Liver (tissue), 9 donors: ENCODE data around the gene NDRG4. TPM values are rescaled to one million over a fixed set of nuclear protein-coding genes. Genes with fewer than 3 reads are reported as not detected.

ENCODE experiments used
- DNase-seq: peaks from one replicate; pipeline ENCODE4 v3.0.0-alpha.2; 2017; ENCODE audit warnings: low spot score
- H3K27ac ChIP-seq, 2 donors: one replicate each; pipeline ENCODE4 v1.7.0; 2013; ENCODE audit warnings: inconsistent platforms in 2 of 2, low read length in 2 of 2, control low read depth in 1 of 2, low read depth in 1 of 2, mild to moderate bottlenecking in 1 of 2
- H3K27me3 ChIP-seq, 4 donors: one replicate each; pipeline versions ENCODE4 v1.6.1 to v1.7.0; 2013; ENCODE audit warnings: low read length in 3 of 4, inconsistent platforms in 1 of 4, mild to moderate bottlenecking in 1 of 4, moderate library complexity in 1 of 4; ENCODE audit not compliant: control insufficient read depth in 4 of 4, insufficient read depth in 4 of 4
- H3K36me3 ChIP-seq, 4 donors: one replicate each; pipeline versions ENCODE4 v1.6.1 to v1.7.0; 2013; ENCODE audit warnings: low read length in 3 of 4, mild to moderate bottlenecking in 3 of 4, low read depth in 1 of 4, moderate library complexity in 1 of 4; ENCODE audit not compliant: control insufficient read depth in 4 of 4, insufficient read depth in 3 of 4
- H3K4me1 ChIP-seq, 4 donors: one replicate each; pipeline versions ENCODE4 v1.6.1 to v1.7.0; 2013; ENCODE audit warnings: low read length in 3 of 4, mild to moderate bottlenecking in 3 of 4, moderate library complexity in 1 of 4; ENCODE audit not compliant: control insufficient read depth in 4 of 4, insufficient read depth in 4 of 4
- H3K4me3 ChIP-seq, 3 donors: one replicate each; pipeline versions ENCODE4 v1.6.1 to v1.7.0; 2013; ENCODE audit warnings: low read length in 3 of 3, control low read depth in 1 of 3, low read depth in 1 of 3, mild to moderate bottlenecking in 1 of 3
- H3K9ac ChIP-seq, 2 donors: one replicate each; pipeline ENCODE4 v1.7.0; 2013; ENCODE audit warnings: low read length in 2 of 2, mild to moderate bottlenecking in 2 of 2, moderate library complexity in 2 of 2, control low read depth in 1 of 2, low read depth in 1 of 2
- H3K9me3 ChIP-seq, 4 donors: one replicate each; pipeline versions ENCODE4 v1.6.1 to v1.7.0; 2013; ENCODE audit warnings: low read length in 3 of 4; ENCODE audit not compliant: control insufficient read depth in 4 of 4
- ATF3 ChIP-seq: IDR thresholded peaks from 2 replicates; pipeline ENCODE4 v1.6.1; 2016; ENCODE audit warnings: antibody characterized with exemption
- EGR1 ChIP-seq, 2 donors: IDR thresholded peaks; 2 replicates each; pipeline ENCODE4 v1.6.1; 2016 to 2018; ENCODE audit warnings: antibody characterized with exemption in 2 of 2, low read depth in 2 of 2
- FOXA1 ChIP-seq: IDR thresholded peaks from 2 replicates; pipeline ENCODE4 v1.6.1; 2016; ENCODE audit warnings: antibody characterized with exemption
- FOXA2 ChIP-seq: IDR thresholded peaks from 2 replicates; pipeline ENCODE4 v1.6.1; 2016; ENCODE audit warnings: antibody characterized with exemption
- GABPA ChIP-seq, 2 donors: IDR thresholded peaks in 1 of 2; conservative IDR thresholded peaks in 1 of 2; 2 replicates each; pipeline ENCODE4 v1.6.1; 2016; ENCODE audit warnings: antibody characterized with exemption in 2 of 2, mild to moderate bottlenecking in 1 of 2, moderate library complexity in 1 of 2
- HNF4A ChIP-seq, 2 donors: conservative IDR thresholded peaks; 2 replicates each; pipeline ENCODE4 v1.6.1; 2016; ENCODE audit warnings: antibody characterized with exemption in 2 of 2, mild to moderate bottlenecking in 2 of 2
- HNF4G ChIP-seq: IDR thresholded peaks from 2 replicates; pipeline ENCODE4 v1.6.1; 2016; ENCODE audit warnings: antibody characterized with exemption
- JUND ChIP-seq, 2 donors: IDR thresholded peaks; 2 replicates each; pipeline ENCODE4 v1.6.1; 2016; ENCODE audit warnings: antibody characterized with exemption in 2 of 2
- NR2F2 ChIP-seq: IDR thresholded peaks from 2 replicates; pipeline ENCODE4 v1.6.1; 2016; ENCODE audit warnings: antibody characterized with exemption
- RAD21 ChIP-seq, 2 donors: IDR thresholded peaks; 2 replicates each; pipeline ENCODE4 v1.6.1; 2016; ENCODE audit warnings: antibody characterized with exemption in 2 of 2, mild to moderate bottlenecking in 2 of 2
- REST ChIP-seq: IDR thresholded peaks from 2 replicates; pipeline ENCODE4 v1.6.1; 2016; ENCODE audit warnings: antibody characterized with exemption, mild to moderate bottlenecking
- RXRA ChIP-seq, 2 donors: IDR thresholded peaks; 2 replicates each; pipeline ENCODE4 v1.6.1; 2017 to 2018; ENCODE audit warnings: antibody characterized with exemption in 2 of 2, mild to moderate bottlenecking in 1 of 2
- SP1 ChIP-seq: IDR thresholded peaks from 2 replicates; pipeline ENCODE4 v1.6.1; 2018; ENCODE audit warnings: antibody characterized with exemption, mild to moderate bottlenecking
- TAF1 ChIP-seq: conservative IDR thresholded peaks from 2 replicates; pipeline ENCODE4 v1.6.1; 2016; ENCODE audit warnings: antibody characterized with exemption, mild to moderate bottlenecking
- YY1 ChIP-seq: IDR thresholded peaks from 2 replicates; pipeline ENCODE4 v1.6.1; 2016; ENCODE audit warnings: antibody characterized with exemption, mild to moderate bottlenecking
- WGBS: extraction: QIAGEN DNeasy Blood & Tissue Kit; methylation state at CpG from one replicate; pipeline ENCODE4 v1.1.7; 2013; 5-methylcytosine and 5-hydroxymethylcytosine counted together
- polyA plus RNA-seq, 2 donors: library from polyadenylated mRNA; stranded (reverse) in 1 of 2; unstranded in 1 of 2; fragments of 200-250 nt in 1 of 2; fragments of >200 nt in 1 of 2; fragmentation: Nextera tagmentation in 1 of 2; extraction: Ambion mirVana in 1 of 2; gene quantifications; one replicate each; pipeline versions ENCODE4 v1.2.1 to v1.2.3, GENCODE V29; 2013 to 2015
- total RNA-seq, 2 donors: library from RNA; depleted of rRNA; stranded (reverse); fragments of >200 nt; gene quantifications; one replicate each; pipeline ENCODE4 v1.2.3, GENCODE V29; 2014
- TF ChIP-seq, protein P1 (sequence below): IDR thresholded peaks from 2 replicates; pipeline ENCODE4 v1.6.1; 2016; ENCODE audit warnings: antibody characterized with exemption
- TF ChIP-seq, protein P2 (sequence below): fragments of 150-350 bp; IDR thresholded peaks from 2 replicates; pipeline ENCODE4 v1.5.1; 2017; ENCODE audit warnings: improper control_type of control experiment, low read depth, low read length; ENCODE audit not compliant: missing input control
- donor health status: healthy.
- donor health status: healthy.
- donor health status: healthy.
- donor health status: healthy.
- donor health status: healthy.

The NDRG4 gene
- total and polyA plus RNA-seq, 4 donors: 0.40 to 1.1 (median 0.86) TPM

DNA sequence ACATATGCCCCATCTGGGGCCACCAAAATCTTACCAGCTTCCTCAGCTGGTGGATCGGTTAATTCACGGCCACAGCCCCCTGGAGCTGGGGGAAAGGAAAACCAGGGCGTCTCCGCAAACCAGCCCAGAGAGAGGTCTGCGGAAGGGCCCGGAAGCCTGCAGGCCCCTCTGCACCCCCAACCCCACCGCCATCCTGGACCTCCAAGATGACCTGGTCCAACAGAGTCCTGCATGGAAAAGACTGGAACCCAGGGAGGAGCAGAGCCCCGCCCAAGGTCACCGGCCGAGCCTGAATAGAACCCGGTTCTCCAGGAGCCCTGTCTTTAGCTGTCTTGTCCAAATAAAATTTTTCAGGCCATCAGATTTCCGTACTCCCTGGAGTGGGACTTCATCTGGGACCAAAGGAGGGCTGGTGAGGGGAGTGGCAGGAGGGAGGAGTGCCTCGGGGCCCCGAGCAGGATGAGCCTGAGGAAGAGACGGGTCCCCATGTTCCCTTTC lies 37.4 kb upstream of the NDRG4 start:
- Histone ChIP-seq H3K36me3 (no peaks in the 10 kb centered on the region), H3K4me1 (peaks cover 5 to 19% (median 12%) of the 10 kb centered on the region in 4 donors), H3K4me3 (no peak overlapping the region), H3K27me3 (peaks cover 0 to 11% (median 4%) of the 10 kb centered on the region in 4 donors), H3K27ac (no peak overlapping the region), H3K9me3 (no peaks in the 10 kb centered on the region), H3K9ac (no peak overlapping the region)
- no peak for DNase-seq
- TF ChIP-seq HNF4A (conservative IDR thresholded peaks at IDR 0.05) (no peak), GABPA (IDR thresholded peaks at IDR 0.05 in 1 of 2, conservative IDR thresholded peaks at IDR 0.05 in 1 of 2) (no peak), NR2F2 (no peak), TAF1 (no peak), HNF4G (no peak), RAD21 (IDR thresholded peaks at IDR 0.05) (no peak), REST (no peak), SP1 (no peak), ATF3 (no peak), RXRA (IDR thresholded peaks at IDR 0.05) (no peak)
- TF ChIP-seq, protein P1, sequence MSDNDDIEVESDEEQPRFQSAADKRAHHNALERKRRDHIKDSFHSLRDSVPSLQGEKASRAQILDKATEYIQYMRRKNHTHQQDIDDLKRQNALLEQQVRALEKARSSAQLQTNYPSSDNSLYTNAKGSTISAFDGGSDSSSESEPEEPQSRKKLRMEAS: no peak
- WGBS: 63% methylated on average over 15 of the region's 15 CpGs

DNA sequence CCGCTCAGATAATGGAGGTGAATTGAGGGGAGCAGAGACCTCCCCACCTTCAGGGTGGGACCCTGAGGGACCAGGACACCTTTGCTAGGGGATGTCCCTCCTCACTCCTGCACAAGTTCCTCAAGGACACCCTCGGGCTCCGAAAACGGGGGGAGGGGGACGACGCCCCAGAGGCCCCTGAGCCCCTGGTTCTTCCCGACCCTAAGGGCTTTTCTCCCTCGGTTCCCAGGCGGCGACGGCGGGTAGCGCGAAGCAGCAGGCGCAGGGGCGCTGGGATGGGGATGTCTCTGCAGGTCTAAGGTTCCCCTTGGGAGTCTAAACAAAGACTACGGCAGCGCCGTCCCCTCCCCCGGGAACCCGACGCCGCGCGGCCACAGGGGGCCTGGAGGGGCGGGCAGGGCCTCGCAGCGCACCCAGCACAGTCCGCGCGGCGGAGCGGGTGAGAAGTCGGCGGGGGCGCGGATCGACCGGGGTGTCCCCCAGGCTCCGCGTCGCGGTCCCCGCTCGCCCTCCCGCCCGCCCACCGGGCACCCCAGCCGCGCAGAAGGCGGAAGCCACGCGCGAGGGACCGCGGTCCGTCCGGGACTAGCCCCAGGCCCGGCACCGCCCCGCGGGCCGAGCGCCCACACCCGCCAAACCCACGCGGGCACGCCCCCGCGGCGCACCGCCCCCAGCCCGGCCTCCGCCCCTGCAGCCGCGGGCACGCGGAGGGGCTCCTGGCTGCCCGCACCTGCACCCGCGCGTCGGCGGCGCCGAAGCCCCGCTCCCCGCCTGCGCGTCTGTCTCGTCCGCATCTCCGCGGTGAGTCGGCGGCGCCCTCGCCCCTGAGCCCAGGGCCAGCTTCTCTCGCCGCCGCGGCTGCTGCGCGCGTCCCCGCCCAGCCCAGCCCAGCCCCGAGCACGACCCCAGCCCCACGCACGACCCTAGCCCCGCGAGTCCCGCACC lies 36.7 kb upstream of the NDRG4 start:
- Histone ChIP-seq H3K27me3 (peaks cover 0 to 11% (median 6%) of the 10 kb centered on the region in 4 donors), H3K4me3 (peak overlapping the region in 1 of 3 donors; percentile 60)

More for the DNA sequence above, 36.7 kb upstream of the NDRG4 start:
- 4% methylated on average over 113 of the region's 113 CpGs for WGBS
- Histone ChIP-seq H3K9me3 (no peaks in the 10 kb centered on the region), H3K36me3 (no peaks in the 10 kb centered on the region), H3K4me1 (peaks cover 5 to 19% (median 12%) of the 10 kb centered on the region in 4 donors), H3K27ac (no peak overlapping the region), H3K9ac (no peak overlapping the region)
- TF ChIP-seq, protein P1: no peak
- TF ChIP-seq EGR1 (IDR thresholded peaks at IDR 0.05; ENCODE audit: low read depth in 2 of 2) (no peak), YY1 (no peak), SP1 (no peak), HNF4A (conservative IDR thresholded peaks at IDR 0.05) (no peak), RXRA (IDR thresholded peaks at IDR 0.05) (no peak), FOXA1 (no peak), ATF3 (no peak), FOXA2 (no peak), REST (no peak), TAF1 (no peak), JUND (IDR thresholded peaks at IDR 0.05) (no peak)
- TF ChIP-seq, protein P2, sequence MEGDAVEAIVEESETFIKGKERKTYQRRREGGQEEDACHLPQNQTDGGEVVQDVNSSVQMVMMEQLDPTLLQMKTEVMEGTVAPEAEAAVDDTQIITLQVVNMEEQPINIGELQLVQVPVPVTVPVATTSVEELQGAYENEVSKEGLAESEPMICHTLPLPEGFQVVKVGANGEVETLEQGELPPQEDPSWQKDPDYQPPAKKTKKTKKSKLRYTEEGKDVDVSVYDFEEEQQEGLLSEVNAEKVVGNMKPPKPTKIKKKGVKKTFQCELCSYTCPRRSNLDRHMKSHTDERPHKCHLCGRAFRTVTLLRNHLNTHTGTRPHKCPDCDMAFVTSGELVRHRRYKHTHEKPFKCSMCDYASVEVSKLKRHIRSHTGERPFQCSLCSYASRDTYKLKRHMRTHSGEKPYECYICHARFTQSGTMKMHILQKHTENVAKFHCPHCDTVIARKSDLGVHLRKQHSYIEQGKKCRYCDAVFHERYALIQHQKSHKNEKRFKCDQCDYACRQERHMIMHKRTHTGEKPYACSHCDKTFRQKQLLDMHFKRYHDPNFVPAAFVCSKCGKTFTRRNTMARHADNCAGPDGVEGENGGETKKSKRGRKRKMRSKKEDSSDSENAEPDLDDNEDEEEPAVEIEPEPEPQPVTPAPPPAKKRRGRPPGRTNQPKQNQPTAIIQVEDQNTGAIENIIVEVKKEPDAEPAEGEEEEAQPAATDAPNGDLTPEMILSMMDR: no peak
- DNase-seq: no peak
